ENCODE results near the gene ALPK3.

DNA sequence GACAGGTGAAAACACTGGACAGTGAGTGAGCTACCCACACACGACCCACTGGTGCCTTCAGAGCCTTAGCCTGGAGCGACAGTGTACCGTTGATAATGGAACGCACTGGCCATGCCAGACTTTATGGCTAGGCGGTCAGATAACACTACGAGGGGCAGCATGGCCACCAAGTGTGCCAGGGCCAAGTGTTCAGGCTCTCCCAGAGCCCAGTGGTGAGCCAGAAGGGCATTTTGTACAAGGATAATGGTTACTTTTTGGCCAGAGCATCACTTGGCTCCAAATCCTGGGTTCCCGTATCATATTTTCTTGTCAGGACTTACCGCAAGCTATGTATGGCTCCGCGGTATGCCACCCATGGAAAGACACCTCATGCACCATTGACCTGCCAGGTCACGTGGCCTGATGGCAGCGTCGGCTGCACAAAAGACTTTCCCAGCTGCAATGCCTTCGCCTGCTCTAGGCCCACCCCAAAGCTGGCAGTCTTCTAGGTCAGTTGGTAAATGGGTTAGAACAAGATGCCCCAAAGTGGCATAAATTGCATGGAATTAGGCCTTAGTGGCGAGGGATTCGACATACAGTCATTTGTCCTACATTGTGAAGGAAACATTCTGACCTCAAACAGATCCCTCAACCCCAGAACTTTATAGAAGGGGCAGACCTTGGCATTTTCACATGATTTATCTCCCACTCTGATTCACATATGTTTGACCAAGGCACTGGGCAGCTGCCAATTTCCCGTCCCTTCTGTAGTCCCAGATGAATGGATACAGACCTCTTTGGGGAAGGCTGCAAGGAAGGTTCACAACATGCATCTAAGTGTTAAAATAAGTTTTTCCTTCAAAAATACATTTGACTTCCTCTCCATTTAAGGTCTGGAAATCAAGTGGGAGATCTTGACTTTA, 55.1 kb downstream of the ALPK3 start:
- no peak for TF ChIP-seq GTF2I (CRISPR knock-in tag; conservative IDR thresholded peaks at IDR 0.05)
- no peak for TF ChIP-seq NFE2L1 (CRISPR knock-in tag; IDR thresholded peaks at IDR 0.05)
- TF ChIP-seq FOXP1 (CRISPR knock-in tag; IDR thresholded peaks at IDR 0.05; ENCODE audit: borderline replicate concordance) = no peak
- TF ChIP-seq ZNF138 (CRISPR knock-in tag; conservative IDR thresholded peaks at IDR 0.05) = no peak
- TF ChIP-seq SOX15 (CRISPR knock-in tag; IDR thresholded peaks at IDR 0.05) = no peak
- no peak for TF ChIP-seq TEAD4 (CRISPR knock-in tag; IDR thresholded peaks at IDR 0.05)
